Endothelial cell (in vitro differentiated cells): Measurements from ENCODE around the gene LRRC52. TPM values are rescaled to one million over a fixed set of nuclear protein-coding genes. Genes with fewer than 3 reads are reported as not detected.

Experiments used
- DNase-seq: peaks from one replicate; pipeline ENCODE4 v3.0.0; 2021; ENCODE audit warnings: low spot score
- H3K27ac Mint-ChIP-seq: one replicate; pipeline ENCODE4 v1.8.0; 2021; ENCODE audit warnings: mixed read lengths, inconsistent platforms; ENCODE audit not compliant: unreplicated experiment
- H3K27me3 Mint-ChIP-seq: one replicate; pipeline ENCODE4 v1.8.0; 2021; ENCODE audit warnings: mild to moderate bottlenecking, moderate library complexity, mixed read lengths, inconsistent platforms; ENCODE audit not compliant: unreplicated experiment
- H3K36me3 Mint-ChIP-seq: one replicate; pipeline ENCODE4 v1.8.0; 2021; ENCODE audit warnings: mild to moderate bottlenecking, low read depth, mixed read lengths, inconsistent platforms; ENCODE audit not compliant: unreplicated experiment
- H3K4me1 Mint-ChIP-seq: one replicate; pipeline ENCODE4 v1.8.0; 2021; ENCODE audit warnings: mild to moderate bottlenecking, mixed read lengths, inconsistent platforms; ENCODE audit not compliant: unreplicated experiment
- H3K4me3 Mint-ChIP-seq: one replicate; pipeline ENCODE4 v1.8.0; 2021; ENCODE audit warnings: mild to moderate bottlenecking, mixed read lengths, inconsistent platforms; ENCODE audit not compliant: unreplicated experiment
- H3K9me3 Mint-ChIP-seq: one replicate; pipeline ENCODE4 v1.8.0; 2021; ENCODE audit warnings: mixed read lengths, inconsistent platforms; ENCODE audit not compliant: unreplicated experiment
- total RNA-seq: library from RNA; stranded (reverse); fragmentation: NEBNext Ultra II Directional; extraction: Animal tissue kit (Norgen Biotek cat#: 25700); gene quantifications from one replicate; pipeline ENCODE4 v1.2.1, GENCODE V29; 2021; ENCODE audit not compliant: unreplicated experiment
- TF ChIP-seq, protein P1 (sequence below): fragments of 200-600 bp; sonication (generic); IDR thresholded peaks from one replicate; pipeline ENCODE4 v1.5.0; 2021; ENCODE audit warnings: antibody characterized with exemption; ENCODE audit not compliant: unreplicated experiment

Gene LRRC52
- total RNA-seq, 1 donor from 2014 or later = not detected

DNA sequence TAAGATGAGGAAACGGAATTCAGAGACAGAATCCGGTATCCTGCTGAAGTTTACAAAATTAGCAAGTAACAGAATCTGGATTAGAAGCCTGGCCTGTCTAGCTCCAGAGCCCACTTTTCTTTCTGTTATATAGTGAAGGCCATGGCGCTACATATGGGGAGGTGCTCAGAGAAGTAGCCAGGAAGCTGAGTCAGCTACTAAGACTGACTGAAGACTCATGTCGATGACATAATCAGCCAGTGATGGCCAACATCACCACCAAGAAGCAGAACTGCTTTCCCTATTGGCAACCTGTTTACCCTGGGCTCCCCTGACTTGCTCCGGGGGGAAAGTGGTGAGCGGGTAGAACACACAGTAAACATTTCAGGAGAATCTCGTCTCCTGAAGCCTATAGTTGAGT is 18.8 kb downstream of the LRRC52 start:
- Mint-ChIP-seq H3K9me3 (no peaks in the 10 kb centered on the region), H3K27ac (no peak overlapping the region), H3K4me1 (peaks cover 14% of the 10 kb centered on the region), H3K36me3 (no peaks in the 10 kb centered on the region), H3K27me3 (peaks cover 4% of the 10 kb centered on the region), H3K4me3 (no peak overlapping the region)
- TF ChIP-seq, protein P1, sequence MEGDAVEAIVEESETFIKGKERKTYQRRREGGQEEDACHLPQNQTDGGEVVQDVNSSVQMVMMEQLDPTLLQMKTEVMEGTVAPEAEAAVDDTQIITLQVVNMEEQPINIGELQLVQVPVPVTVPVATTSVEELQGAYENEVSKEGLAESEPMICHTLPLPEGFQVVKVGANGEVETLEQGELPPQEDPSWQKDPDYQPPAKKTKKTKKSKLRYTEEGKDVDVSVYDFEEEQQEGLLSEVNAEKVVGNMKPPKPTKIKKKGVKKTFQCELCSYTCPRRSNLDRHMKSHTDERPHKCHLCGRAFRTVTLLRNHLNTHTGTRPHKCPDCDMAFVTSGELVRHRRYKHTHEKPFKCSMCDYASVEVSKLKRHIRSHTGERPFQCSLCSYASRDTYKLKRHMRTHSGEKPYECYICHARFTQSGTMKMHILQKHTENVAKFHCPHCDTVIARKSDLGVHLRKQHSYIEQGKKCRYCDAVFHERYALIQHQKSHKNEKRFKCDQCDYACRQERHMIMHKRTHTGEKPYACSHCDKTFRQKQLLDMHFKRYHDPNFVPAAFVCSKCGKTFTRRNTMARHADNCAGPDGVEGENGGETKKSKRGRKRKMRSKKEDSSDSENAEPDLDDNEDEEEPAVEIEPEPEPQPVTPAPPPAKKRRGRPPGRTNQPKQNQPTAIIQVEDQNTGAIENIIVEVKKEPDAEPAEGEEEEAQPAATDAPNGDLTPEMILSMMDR = no peak
- DNase-seq = no peak

DNA sequence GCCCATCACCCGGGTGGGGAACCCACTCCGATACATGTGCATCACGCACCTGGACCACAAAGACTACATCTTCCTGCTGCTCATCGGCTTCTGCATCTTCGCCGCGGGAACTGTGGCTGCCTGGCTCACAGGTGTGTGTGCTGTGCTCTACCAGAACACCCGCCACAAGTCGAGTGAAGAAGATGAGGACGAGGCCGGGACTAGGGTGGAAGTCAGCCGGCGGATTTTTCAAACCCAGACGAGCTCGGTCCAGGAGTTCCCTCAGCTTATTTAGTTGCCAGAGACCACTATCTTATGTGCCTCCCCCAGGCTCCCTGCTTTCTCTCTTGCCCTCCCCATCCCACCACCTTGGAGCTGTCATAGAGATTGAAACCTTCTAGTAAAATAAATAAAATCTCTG is 19.8 kb downstream of the LRRC52 start:
- no peak for DNase-seq
- H3K9me3 Mint-ChIP-seq = no peaks in the 10 kb centered on the region
- TF ChIP-seq, protein P1 = no peak
- no peak overlapping the region for H3K4me3 Mint-ChIP-seq
- peaks cover 5% of the 10 kb centered on the region for H3K27me3 Mint-ChIP-seq
- peaks cover 14% of the 10 kb centered on the region for H3K4me1 Mint-ChIP-seq
- H3K27ac Mint-ChIP-seq = no peak overlapping the region
- no peaks in the 10 kb centered on the region for H3K36me3 Mint-ChIP-seq

DNA sequence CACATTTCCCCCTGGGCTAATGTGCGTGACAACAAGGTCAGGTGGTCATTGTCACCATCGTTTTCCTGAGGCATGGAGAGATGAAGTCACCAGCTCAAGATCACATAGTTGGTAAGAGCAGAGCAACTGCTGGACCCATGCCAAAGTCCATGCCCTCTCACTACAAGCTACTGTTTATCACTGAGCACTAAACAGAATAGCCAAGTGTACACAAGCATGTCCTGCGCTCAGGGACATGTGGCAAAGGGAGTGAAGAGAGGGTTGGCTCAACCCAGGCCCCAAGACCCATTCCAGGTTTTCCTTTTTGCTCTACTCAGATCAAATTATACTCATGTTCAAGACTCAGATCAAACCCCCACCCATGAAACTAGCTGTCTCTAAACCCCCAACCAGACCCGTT is 20.8 kb downstream of the LRRC52 start:
- peaks cover 5% of the 10 kb centered on the region for H3K27me3 Mint-ChIP-seq
- H3K36me3 Mint-ChIP-seq = no peaks in the 10 kb centered on the region

DNA sequence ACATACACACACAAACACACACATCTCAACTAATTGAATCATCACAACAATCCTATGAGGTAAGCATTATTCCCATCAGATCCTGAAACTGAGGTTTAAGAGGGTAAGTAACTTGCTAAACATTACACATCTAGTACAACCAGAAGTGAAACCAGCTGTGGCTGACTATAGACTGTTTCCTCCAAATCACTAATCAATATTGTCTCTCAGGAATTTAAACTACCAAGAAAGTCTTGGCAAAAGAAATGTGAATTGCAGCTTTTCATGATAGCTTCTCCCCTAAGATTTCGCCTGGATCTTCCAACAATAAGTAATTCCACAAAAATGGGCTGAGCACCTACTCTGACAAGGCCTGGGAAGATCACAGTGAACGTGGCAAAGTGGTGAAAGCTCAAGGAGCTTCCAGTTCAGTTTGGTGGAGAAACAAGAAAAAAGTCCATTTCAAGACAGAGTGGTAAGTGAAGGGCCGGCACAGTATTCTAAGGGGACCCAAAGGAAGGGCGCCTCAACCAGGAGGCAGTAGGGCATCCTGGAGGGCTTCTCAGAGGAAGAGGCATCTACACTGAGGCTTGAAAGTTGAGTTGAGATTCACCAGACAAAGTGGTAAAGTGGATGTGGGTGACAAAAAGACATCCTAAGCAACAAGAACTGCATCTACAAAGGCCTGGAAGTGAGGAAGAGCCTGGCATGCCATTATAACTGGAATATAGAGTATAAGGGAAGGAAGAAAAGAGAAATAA is 22.1 kb downstream of the LRRC52 start:
- TF ChIP-seq, protein P1 = no peak
- peaks cover 3% of the 10 kb centered on the region for H3K27me3 Mint-ChIP-seq
- H3K4me1 Mint-ChIP-seq = peaks cover 9% of the 10 kb centered on the region
- no peak for DNase-seq
- no peaks in the 10 kb centered on the region for H3K36me3 Mint-ChIP-seq
- no peak overlapping the region for H3K4me3 Mint-ChIP-seq
- no peak overlapping the region for H3K27ac Mint-ChIP-seq
- no peaks in the 10 kb centered on the region for H3K9me3 Mint-ChIP-seq

More for the DNA sequence above, 20.8 kb downstream of the LRRC52 start:
- no peak overlapping the region for H3K4me3 Mint-ChIP-seq
- no peaks in the 10 kb centered on the region for H3K9me3 Mint-ChIP-seq
- peaks cover 14% of the 10 kb centered on the region for H3K4me1 Mint-ChIP-seq
- TF ChIP-seq, protein P1 = no peak
- H3K27ac Mint-ChIP-seq = no peak overlapping the region
- DNase-seq = no peak

DNA sequence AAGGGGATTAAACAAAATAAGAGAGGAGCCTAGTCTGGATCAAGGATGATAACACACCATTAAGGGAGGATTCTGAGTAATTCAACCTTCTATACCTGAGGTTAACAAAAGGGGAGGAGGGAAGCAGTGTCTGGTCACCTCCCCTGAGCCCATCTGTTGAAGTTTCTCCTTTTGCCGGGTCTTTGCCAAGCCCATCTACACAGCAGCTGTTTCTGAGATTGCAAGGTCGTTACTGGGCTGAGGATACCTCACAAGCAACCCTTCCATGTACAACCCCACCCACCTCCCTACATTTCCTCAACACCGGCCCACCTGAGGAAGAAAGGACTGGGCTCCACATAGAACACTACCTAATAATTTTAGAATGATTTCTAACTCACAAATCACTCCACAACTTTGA is 26.3 kb downstream of the LRRC52 start:
- H3K4me1 Mint-ChIP-seq = no peaks in the 10 kb centered on the region
- TF ChIP-seq, protein P1 = no peak
- no peak overlapping the region for H3K27ac Mint-ChIP-seq
- no peak for DNase-seq
- H3K36me3 Mint-ChIP-seq = no peaks in the 10 kb centered on the region
- no peak overlapping the region for H3K4me3 Mint-ChIP-seq
- peaks cover 3% of the 10 kb centered on the region for H3K27me3 Mint-ChIP-seq
- no peaks in the 10 kb centered on the region for H3K9me3 Mint-ChIP-seq
